GM19035 (cell line): ENCODE measurements around the gene SBF2.
"Not testable (repeated sequence)": the region's sequence is repeated elsewhere in the genome, so short reads cannot be mapped to it uniquely, and the experiment has no call there.

Source experiments
- ATAC-seq: cut with Tn5 transposase; IDR thresholded peaks from one replicate; pipeline ENCODE4 v1.9.1; 2021; ENCODE audit not compliant: unreplicated experiment

The SBF2 gene

DNA sequence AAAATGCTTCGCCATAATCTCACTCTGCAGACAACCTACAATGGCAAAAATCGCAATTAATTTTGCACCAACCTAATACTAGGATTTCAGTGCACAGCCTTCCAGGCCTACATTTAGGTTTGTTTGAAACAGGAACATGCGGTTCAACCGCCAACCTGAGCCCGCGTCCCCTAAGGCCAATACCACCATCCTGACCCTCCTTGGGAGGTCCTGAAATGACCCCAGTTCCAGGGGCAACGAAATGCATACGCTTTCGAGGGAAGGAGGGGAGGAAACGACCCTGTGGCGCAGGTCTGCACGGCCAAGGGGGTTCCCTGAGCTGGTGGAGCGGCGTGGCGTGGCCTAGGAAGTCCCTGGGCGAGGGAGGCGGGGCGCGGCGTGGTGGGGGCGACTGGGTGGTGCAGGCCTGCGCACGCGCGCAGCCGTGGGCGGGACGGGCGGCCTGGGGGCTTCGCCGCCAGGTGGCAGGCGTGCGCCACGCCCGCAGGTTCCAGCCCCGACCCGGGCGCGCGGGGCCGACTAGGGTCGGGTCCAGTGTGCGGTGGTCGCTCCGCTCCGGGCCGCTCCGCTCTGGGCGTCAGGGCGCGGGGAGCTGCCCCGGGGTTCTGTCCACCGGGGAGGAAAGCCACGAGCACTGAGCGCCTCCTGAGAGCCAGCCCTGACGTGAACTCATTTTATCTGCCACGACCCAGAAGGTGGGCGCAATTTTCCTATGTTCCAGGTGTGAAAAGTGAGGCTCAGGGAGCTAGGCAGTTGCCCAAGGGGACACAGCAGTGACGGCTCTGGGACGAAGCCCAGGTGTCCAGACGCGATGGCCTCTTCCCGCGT is 536.0 kb downstream of the SBF2 start:
- ATAC-seq, result peak; percentile 59

DNA sequence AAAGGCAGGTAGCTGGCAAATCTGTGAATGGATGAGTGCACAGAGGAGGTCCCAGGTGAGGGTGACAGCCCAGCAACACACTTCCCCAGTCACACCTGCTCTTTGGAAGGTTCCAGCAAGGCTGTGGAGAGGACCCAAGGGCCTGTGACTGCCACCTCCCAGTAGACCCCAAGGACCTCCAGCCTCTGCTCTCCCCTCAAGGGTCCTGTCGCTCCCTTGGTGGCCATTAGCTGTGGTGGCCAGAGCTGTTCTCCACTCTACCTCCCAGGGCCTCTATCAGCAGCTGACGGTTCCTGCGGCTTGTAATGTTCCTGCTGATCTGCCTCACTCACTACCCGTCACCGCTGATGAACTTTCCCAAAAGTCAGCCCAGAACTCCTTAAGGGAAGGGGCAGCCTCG is 537.1 kb downstream of the SBF2 start:
- no peak for ATAC-seq

- ATAC-seq, result no peak
Measured at GRCh38 chr11:9756461-9756860, 537.6 kb downstream of the SBF2 start.

DNA sequence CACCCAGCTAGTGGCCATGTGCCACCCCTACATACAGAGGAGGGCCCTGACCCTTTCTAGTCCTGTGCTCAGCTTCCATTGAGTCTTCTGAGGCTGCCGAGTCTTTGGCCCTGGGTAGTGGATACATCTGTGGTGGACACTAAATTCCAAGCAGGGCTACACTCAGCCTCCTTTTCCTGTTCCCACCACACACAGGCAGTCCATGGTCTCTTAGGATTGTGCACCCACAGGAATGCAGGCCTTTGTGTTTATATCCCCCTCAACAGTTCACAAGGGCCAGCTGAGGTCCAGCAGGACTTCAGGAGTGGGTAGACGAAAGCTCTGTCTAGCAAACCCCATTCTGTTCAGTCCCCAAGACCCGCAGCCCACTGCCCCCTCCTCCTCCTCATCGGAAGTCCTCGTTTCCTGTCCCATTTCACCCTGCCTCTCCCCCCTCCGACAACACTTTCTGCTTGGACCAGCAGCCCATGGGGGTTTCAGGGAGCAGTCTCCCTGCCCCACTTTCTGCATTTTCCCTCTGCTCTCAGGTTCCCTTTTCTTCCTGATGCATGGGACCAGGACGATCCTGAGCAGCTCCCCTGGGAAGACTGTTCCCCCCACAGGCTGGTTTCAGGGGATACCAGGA is 538.3 kb downstream of the SBF2 start:
- no peak for ATAC-seq

DNA sequence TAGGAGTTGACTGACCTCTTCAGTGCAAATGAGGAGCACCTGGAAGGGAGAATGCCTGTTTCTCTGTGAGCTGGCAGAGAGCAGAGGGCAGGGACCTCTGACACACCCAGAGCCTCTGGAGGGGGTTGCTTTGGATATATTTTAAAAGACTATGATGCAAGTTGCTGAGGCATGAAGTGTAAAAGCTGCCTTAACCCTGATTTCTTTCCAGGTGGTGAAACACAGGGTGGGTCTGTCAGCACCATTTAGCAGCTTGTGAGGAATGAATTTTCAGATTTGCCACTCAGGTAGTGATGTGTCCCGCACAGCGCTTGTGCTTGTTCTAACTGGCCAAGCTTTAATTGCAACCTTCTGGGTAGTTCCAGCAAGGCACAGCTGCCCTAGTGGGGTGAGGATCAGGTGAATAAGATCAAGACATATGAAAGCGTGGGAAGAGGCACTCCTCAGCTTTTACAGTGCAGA is 540.0 kb downstream of the SBF2 start:
- no peak for ATAC-seq

DNA sequence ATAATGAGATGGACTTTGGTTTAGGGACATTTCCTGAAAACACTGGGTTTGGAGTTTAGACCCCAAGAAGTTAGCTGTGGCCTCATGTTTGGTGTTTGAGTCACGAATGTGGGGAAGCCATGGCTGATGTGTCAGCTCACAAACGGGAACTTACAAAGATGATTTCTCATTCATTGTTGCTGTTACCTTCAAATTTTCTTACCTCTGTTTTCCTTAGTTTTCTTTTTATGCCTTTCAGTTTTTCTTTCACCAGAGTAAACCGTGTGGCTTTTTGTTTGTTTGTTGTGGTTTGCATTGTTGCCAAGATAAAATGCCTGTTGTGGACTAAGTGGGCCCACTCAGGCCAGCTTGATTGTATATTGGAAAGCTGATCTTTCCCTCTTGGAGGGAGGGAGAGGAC is 541.0 kb downstream of the SBF2 start:
- ATAC-seq, result no peak

GRCh38 chr11:9752091-9752490 is 541.9 kb downstream of the SBF2 start:
- ATAC-seq, result no peak

DNA sequence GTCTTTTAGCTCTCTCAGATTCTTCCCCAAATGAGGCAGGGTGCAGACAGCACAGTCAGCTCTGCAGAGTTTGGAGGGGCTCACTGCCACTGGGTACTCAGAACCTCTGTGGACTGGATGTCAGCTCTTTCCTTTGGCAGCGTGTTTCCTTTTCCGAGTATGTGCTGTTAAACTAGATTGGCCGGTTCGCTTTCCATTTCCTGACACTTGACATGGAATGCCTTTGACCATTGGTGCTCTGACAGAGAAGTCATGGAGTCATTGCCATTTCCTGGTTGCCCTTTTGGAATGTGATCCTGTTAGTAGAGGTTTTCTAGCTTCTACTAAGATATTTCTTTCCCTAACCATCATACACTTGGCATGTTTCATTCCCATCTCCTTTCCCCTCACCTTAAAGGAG is 543.5 kb downstream of the SBF2 start:
- ATAC-seq, result no peak

- ATAC-seq, result peak; percentile 76
Measured at GRCh38 chr11:9748361-9748970, 545.6 kb downstream of the SBF2 start.

- ATAC-seq, result no peak
Measured at GRCh38 chr11:9747828-9748227, 546.2 kb downstream of the SBF2 start.

- ATAC-seq, result no peak
Measured at GRCh38 chr11:9747229-9747628, 546.8 kb downstream of the SBF2 start.

- peak; percentile 62 for ATAC-seq
Measured at GRCh38 chr11:9745411-9746211, 548.4 kb downstream of the SBF2 start.

DNA sequence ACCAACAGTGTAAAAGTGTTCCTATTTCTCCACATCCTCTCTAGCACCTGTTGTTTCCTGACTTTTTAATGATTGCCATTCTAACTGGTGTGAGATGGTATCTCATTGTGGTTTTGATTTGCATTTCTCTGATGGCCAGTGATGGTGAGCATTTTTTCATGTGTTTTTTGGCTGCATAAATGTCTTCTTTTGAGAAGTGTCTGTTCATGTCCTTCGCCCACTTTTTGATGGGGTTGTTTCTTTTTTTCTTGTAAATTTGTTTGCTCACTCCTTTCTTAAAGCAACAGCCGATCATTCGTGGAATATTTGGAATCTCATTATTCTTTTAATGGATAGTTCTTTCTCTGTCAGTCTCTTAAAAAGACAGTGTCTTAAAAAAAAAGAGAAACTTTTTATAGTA is 550.5 kb downstream of the SBF2 start:
- not testable (repeated sequence) for ATAC-seq

- no peak for ATAC-seq
Measured at GRCh38 chr11:9741260-9741659, 552.8 kb downstream of the SBF2 start.

DNA sequence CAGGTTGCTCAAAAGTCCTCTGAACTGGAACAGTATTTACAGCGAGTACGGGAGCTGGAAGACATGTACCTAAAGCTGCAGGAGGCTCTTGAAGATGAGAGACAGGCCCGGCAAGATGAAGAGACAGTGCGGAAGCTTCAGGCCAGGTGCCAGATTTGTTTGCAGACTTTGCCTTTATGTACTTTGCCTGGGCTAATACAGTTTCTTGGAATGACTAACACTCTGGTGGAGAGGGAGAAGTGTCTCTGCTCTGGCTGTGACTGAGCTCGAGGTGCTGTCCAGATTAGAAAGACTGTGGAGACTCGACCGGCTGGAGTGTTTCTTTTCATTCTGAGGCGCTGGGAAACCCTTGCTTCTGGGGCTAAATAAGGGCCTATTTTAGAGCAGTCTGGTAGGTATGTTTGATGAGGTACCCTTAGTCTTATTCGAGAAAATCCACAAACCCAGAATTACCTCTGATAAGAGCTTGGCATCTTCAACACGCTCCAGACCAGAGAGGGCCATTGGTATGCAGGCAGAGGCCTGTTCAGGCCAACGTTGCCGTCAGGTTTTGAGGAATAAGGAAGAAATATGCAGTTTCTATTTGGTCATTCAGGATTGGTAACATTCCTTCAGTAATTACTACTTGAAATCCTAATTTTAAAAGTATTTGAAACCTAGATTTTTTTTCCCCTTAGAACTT is 553.7 kb downstream of the SBF2 start:
- peak; percentile 46 for ATAC-seq

GRCh38 chr11:9739123-9739900 is 554.7 kb downstream of the SBF2 start:
- ATAC-seq, result peak; percentile 73

GRCh38 chr11:9738707-9739106 is 555.3 kb downstream of the SBF2 start:
- no peak for ATAC-seq

- no peak for ATAC-seq
Measured at GRCh38 chr11:9738116-9738515, 555.9 kb downstream of the SBF2 start.

GRCh38 chr11:9736365-9736764 is 557.7 kb downstream of the SBF2 start:
- ATAC-seq, result no peak

GRCh38 chr11:9735919-9736318 is 558.1 kb downstream of the SBF2 start:
- ATAC-seq, result no peak
